C4-2B (cell line): ENCODE data around the gene FHOD3.

Experiments used
- CTCF ChIP-seq: fragments of 450-650 bp; conservative IDR thresholded peaks from 2 replicates; pipeline ENCODE4 v1.5.1; 2017; ENCODE audit warnings: mild to moderate bottlenecking
- ZFX ChIP-seq: fragments of 450-650 bp; IDR thresholded peaks from 2 replicates; pipeline ENCODE4 v1.6.1; 2017

GRCh38 chr18:36733150-36733549 is 435.6 kb downstream of the FHOD3 start:
- TF ChIP-seq CTCF (no peak), ZFX (no peak)
